HepG2 (cell line): ENCODE data around the gene KLF11. TPM values are rescaled to one million over a fixed set of nuclear protein-coding genes. Genes with fewer than 3 reads are reported as not detected.

Experiments
- ASH2L ChIP-seq: fragments of 300-600, 200-600 bp; sonication (generic); IDR thresholded peaks from 2 replicates; pipeline ENCODE4 v1.7.0; 2017; ENCODE audit warnings: low read depth, mild to moderate bottlenecking, moderate library complexity, mixed read lengths, low read length; ENCODE audit not compliant: insufficient read length
- ETV5 ChIP-seq: IDR thresholded peaks from 2 replicates; pipeline ENCODE4 v1.6.1; 2018; ENCODE audit warnings: missing biosample characterization, missing genetic modification reagents, inconsistent platforms, borderline replicate concordance
- KIAA2018 ChIP-seq: sonication (generic); formaldehyde crosslinking; IDR thresholded peaks from 2 replicates; pipeline ENCODE4 v1.5.0; 2020; ENCODE audit warnings: mild to moderate bottlenecking, missing genetic modification reagents, borderline replicate concordance
- MLLT10 ChIP-seq: sonication (generic); formaldehyde crosslinking; IDR thresholded peaks from 2 replicates; pipeline ENCODE4 v1.4.0; 2020; ENCODE audit warnings: missing genetic modification reagents
- MTF1 ChIP-seq: sonication (generic); formaldehyde crosslinking; IDR thresholded peaks from 2 replicates; pipeline ENCODE4 v1.5.0; 2020; ENCODE audit warnings: missing genetic modification reagents
- PITX1 ChIP-seq: sonication (generic); formaldehyde crosslinking; IDR thresholded peaks from 2 replicates; pipeline ENCODE4 v1.5.1; 2020; ENCODE audit warnings: mild to moderate bottlenecking, missing genetic modification reagents
- RBM39 ChIP-seq: fragments of 200-400 bp; formaldehyde crosslinking; IDR thresholded peaks from one replicate; pipeline ENCODE4 v1.6.1; 2018; ENCODE audit warnings: antibody characterized with exemption, mild to moderate bottlenecking, low read depth, low read length; ENCODE audit not compliant: poor library complexity, severe bottlenecking
- RFX5 ChIP-seq: IDR thresholded peaks from 2 replicates; pipeline ENCODE4 v1.6.1; 2011; ENCODE audit warnings: low read depth, low read length, improper control_type of control experiment
- polyA plus RNA-seq, 8 experiments: library from polyadenylated mRNA; depleted of rRNA in 3 of 8; stranded (reverse) in 7 of 8; unstranded in 1 of 8; fragments of >200 nt; fragmentation: Illumina TruSeq in 4 of 8; extraction: Trizol in 4 of 8; gene quantifications; 2 replicates each; pipeline versions ENCODE4 v1.2.1 to v1.2.3, GENCODE V29; 2011 to 2016; ENCODE audit warnings: low read depth in 4 of 8, missing spikeins in 1 of 8, mixed read lengths in 1 of 8; ENCODE audit not compliant: insufficient read depth in 1 of 8
- total RNA-seq, 5 experiments: library from RNA; depleted of rRNA; stranded (reverse); fragments of >200 nt; fragmentation: Illumina TruSeq; extraction: Trizol; gene quantifications; 2 replicates each; pipeline ENCODE4 v1.2.3, GENCODE V29; 2016; ENCODE audit warnings: low read depth in 1 of 5
- TF ChIP-seq, protein P1 (sequence below): sonication (generic); formaldehyde crosslinking; IDR thresholded peaks from 2 replicates; pipeline ENCODE4 v1.4.0; 2020; ENCODE audit warnings: missing genetic modification reagents
- TF ChIP-seq, protein P2 (sequence below): sonication (generic); formaldehyde crosslinking; conservative IDR thresholded peaks from 2 replicates; pipeline ENCODE4 v1.4.0; 2020; ENCODE audit warnings: missing genetic modification reagents
- TF ChIP-seq, protein P3 (sequence below): sonication (generic); formaldehyde crosslinking; IDR thresholded peaks from 2 replicates; pipeline ENCODE4 v1.4.0; 2020; ENCODE audit warnings: missing genetic modification reagents, mild to moderate bottlenecking, borderline replicate concordance

Gene KLF11
- total and polyA plus RNA-seq, 2 of the 13 experiments (the other 11 are each of a cell fraction or from before 2014, with no cell fraction given): 2.5 to 11.8 TPM

DNA sequence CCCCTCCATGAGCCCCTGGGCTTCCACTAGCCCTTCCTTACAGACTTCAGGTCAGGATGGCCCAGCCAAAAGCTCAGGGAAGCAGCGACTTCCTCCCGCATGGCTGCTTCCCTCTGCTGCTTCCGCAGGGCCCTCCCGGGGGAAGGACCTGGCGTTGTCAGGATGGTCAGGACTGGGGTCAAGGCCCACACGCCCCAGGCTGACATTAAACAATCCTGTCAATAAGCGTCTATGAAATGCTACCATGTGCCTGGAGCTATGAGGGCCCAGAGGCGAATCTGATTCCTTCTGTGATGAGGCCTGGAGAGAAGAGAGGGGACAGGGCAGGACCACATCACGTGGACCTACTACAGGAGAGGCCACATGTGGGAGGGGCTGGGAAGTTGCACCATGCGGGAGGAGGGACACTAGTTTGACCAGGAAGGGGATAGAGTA, 19.6 kb downstream of the KLF11 start (continued):
- TF ChIP-seq, protein P1, sequence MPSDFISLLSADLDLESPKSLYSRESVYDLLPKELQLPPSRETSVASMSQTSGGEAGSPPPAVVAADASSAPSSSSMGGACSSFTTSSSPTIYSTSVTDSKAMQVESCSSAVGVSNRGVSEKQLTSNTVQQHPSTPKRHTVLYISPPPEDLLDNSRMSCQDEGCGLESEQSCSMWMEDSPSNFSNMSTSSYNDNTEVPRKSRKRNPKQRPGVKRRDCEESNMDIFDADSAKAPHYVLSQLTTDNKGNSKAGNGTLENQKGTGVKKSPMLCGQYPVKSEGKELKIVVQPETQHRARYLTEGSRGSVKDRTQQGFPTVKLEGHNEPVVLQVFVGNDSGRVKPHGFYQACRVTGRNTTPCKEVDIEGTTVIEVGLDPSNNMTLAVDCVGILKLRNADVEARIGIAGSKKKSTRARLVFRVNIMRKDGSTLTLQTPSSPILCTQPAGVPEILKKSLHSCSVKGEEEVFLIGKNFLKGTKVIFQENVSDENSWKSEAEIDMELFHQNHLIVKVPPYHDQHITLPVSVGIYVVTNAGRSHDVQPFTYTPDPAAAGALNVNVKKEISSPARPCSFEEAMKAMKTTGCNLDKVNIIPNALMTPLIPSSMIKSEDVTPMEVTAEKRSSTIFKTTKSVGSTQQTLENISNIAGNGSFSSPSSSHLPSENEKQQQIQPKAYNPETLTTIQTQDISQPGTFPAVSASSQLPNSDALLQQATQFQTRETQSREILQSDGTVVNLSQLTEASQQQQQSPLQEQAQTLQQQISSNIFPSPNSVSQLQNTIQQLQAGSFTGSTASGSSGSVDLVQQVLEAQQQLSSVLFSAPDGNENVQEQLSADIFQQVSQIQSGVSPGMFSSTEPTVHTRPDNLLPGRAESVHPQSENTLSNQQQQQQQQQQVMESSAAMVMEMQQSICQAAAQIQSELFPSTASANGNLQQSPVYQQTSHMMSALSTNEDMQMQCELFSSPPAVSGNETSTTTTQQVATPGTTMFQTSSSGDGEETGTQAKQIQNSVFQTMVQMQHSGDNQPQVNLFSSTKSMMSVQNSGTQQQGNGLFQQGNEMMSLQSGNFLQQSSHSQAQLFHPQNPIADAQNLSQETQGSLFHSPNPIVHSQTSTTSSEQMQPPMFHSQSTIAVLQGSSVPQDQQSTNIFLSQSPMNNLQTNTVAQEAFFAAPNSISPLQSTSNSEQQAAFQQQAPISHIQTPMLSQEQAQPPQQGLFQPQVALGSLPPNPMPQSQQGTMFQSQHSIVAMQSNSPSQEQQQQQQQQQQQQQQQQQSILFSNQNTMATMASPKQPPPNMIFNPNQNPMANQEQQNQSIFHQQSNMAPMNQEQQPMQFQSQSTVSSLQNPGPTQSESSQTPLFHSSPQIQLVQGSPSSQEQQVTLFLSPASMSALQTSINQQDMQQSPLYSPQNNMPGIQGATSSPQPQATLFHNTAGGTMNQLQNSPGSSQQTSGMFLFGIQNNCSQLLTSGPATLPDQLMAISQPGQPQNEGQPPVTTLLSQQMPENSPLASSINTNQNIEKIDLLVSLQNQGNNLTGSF (CRISPR knock-in tag): no peak
- no peak for TF ChIP-seq RFX5
- TF ChIP-seq, protein P2, sequence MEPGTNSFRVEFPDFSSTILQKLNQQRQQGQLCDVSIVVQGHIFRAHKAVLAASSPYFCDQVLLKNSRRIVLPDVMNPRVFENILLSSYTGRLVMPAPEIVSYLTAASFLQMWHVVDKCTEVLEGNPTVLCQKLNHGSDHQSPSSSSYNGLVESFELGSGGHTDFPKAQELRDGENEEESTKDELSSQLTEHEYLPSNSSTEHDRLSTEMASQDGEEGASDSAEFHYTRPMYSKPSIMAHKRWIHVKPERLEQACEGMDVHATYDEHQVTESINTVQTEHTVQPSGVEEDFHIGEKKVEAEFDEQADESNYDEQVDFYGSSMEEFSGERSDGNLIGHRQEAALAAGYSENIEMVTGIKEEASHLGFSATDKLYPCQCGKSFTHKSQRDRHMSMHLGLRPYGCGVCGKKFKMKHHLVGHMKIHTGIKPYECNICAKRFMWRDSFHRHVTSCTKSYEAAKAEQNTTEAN (CRISPR knock-in tag): no peak
- no peak for TF ChIP-seq ASH2L
- TF ChIP-seq MLLT10 (CRISPR knock-in tag): no peak
- peak; percentile 75; the same call in 1 of the 2 replicates for TF ChIP-seq ETV5 (CRISPR knock-in tag)
- TF ChIP-seq PITX1: no peak
- no peak for TF ChIP-seq MTF1 (CRISPR knock-in tag)
- no peak for TF ChIP-seq RBM39
- TF ChIP-seq, protein P3, sequence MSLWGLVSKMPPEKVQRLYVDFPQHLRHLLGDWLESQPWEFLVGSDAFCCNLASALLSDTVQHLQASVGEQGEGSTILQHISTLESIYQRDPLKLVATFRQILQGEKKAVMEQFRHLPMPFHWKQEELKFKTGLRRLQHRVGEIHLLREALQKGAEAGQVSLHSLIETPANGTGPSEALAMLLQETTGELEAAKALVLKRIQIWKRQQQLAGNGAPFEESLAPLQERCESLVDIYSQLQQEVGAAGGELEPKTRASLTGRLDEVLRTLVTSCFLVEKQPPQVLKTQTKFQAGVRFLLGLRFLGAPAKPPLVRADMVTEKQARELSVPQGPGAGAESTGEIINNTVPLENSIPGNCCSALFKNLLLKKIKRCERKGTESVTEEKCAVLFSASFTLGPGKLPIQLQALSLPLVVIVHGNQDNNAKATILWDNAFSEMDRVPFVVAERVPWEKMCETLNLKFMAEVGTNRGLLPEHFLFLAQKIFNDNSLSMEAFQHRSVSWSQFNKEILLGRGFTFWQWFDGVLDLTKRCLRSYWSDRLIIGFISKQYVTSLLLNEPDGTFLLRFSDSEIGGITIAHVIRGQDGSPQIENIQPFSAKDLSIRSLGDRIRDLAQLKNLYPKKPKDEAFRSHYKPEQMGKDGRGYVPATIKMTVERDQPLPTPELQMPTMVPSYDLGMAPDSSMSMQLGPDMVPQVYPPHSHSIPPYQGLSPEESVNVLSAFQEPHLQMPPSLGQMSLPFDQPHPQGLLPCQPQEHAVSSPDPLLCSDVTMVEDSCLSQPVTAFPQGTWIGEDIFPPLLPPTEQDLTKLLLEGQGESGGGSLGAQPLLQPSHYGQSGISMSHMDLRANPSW: no peak
- TF ChIP-seq KIAA2018 (CRISPR knock-in tag): no peak
